Trophoblast cell (in vitro differentiated cells and primary cell): ENCODE data around the gene RBP7.

Experiments used
- DNase-seq, 2 donors: peaks; one replicate each; pipeline ENCODE4 v3.0.0-alpha.2; 2016
- H2AFZ ChIP-seq: 2 replicates; pipeline ENCODE4 v1.6.1; 2013; ENCODE audit warnings: low read length, moderate library complexity, mild to moderate bottlenecking; ENCODE audit not compliant: insufficient read depth, poor library complexity
- H2AK5ac ChIP-seq: 2 replicates; pipeline ENCODE4 v1.6.1; 2013; ENCODE audit warnings: mild to moderate bottlenecking, low read length
- H2BK120ac ChIP-seq: 2 replicates; pipeline ENCODE4 v1.6.1; 2013; ENCODE audit warnings: low read length, mild to moderate bottlenecking, moderate library complexity; ENCODE audit not compliant: insufficient read depth, poor library complexity
- H2BK12ac ChIP-seq: 2 replicates; pipeline ENCODE4 v1.6.1; 2013; ENCODE audit warnings: mild to moderate bottlenecking, low read length, moderate library complexity
- H2BK5ac ChIP-seq: 2 replicates; pipeline ENCODE4 v1.6.1; 2013; ENCODE audit warnings: low read length, low read depth, moderate library complexity, mild to moderate bottlenecking; ENCODE audit not compliant: poor library complexity
- H3K14ac ChIP-seq: 2 replicates; pipeline ENCODE4 v1.6.1; 2013; ENCODE audit warnings: mild to moderate bottlenecking, low read length
- H3K18ac ChIP-seq: 2 replicates; pipeline ENCODE4 v1.6.1; 2013; ENCODE audit warnings: mild to moderate bottlenecking, low read length
- H3K23ac ChIP-seq: 2 replicates; pipeline ENCODE4 v1.6.1; 2013; ENCODE audit warnings: low read length
- H3K27ac ChIP-seq: 2 replicates; pipeline ENCODE4 v1.5.1; 2013; ENCODE audit warnings: low read depth, mild to moderate bottlenecking, inconsistent platforms, low read length, moderate library complexity
- H3K27me3 ChIP-seq: 2 replicates; pipeline ENCODE4 v1.6.1; 2013; ENCODE audit warnings: inconsistent platforms, mild to moderate bottlenecking, low read length, moderate library complexity; ENCODE audit not compliant: insufficient read depth
- H3K36me3 ChIP-seq, 2 experiments: 1 replicate in 1 of 2; 2 replicates in 1 of 2; pipeline ENCODE4 v1.6.1; 2013; ENCODE audit warnings: low read length in 2 of 2, mild to moderate bottlenecking in 2 of 2, moderate library complexity in 1 of 2; ENCODE audit not compliant: insufficient read depth in 2 of 2, control insufficient read depth in 1 of 2
- H3K4ac ChIP-seq: 2 replicates; pipeline ENCODE4 v1.6.1; 2013; ENCODE audit warnings: low read depth, mild to moderate bottlenecking, low read length, moderate library complexity
- H3K4me1 ChIP-seq, 2 experiments: 1 replicate in 1 of 2; 2 replicates in 1 of 2; pipeline ENCODE4 v1.6.1; 2013; ENCODE audit warnings: low read length in 2 of 2, mild to moderate bottlenecking in 2 of 2, moderate library complexity in 1 of 2; ENCODE audit not compliant: insufficient read depth in 2 of 2, control insufficient read depth in 1 of 2
- H3K4me2 ChIP-seq: 2 replicates; pipeline ENCODE4 v1.6.1; 2013; ENCODE audit warnings: inconsistent platforms, mild to moderate bottlenecking, low read length, moderate library complexity
- H3K4me3 ChIP-seq: 2 replicates; pipeline ENCODE4 v1.5.1; 2013; ENCODE audit warnings: mild to moderate bottlenecking, low read depth, low read length, inconsistent platforms
- H3K79me1 ChIP-seq: one replicate; pipeline ENCODE4 v1.6.1; 2013; ENCODE audit warnings: low read length
- H3K79me2 ChIP-seq: 2 replicates; pipeline ENCODE4 v1.6.1; 2013; ENCODE audit warnings: low read length, mild to moderate bottlenecking; ENCODE audit not compliant: control insufficient read depth, insufficient read depth, poor library complexity
- H3K9ac ChIP-seq: 2 replicates; pipeline ENCODE4 v1.6.1; 2013; ENCODE audit warnings: mild to moderate bottlenecking, low read length
- H3K9me3 ChIP-seq: 2 replicates; pipeline ENCODE4 v1.6.1; 2013; ENCODE audit warnings: low read depth, mild to moderate bottlenecking, control low read depth, inconsistent platforms, low read length; ENCODE audit not compliant: insufficient read depth
- H4K12ac ChIP-seq: 2 replicates; pipeline ENCODE4 v1.6.1; 2013; ENCODE audit warnings: low read depth, mild to moderate bottlenecking, low read length, moderate library complexity
- H4K8ac ChIP-seq: 2 replicates; pipeline ENCODE4 v1.6.1; 2013; ENCODE audit warnings: low read depth, mild to moderate bottlenecking, low read length, moderate library complexity
- H4K91ac ChIP-seq: one replicate; pipeline ENCODE4 v1.6.1; 2013; ENCODE audit warnings: low read depth, mild to moderate bottlenecking, low read length, moderate library complexity
- WGBS: extraction: QIAGEN DNeasy Blood & Tissue Kit; methylation state at CpG from one replicate; pipeline ENCODE4 v1.1.7; 2013; ENCODE audit warnings: missing lambda C conversion rate; ENCODE audit not compliant: insufficient read length, insufficient coverage; ENCODE audit errors: extremely low coverage; 5-methylcytosine and 5-hydroxymethylcytosine counted together

Gene RBP7

DNA sequence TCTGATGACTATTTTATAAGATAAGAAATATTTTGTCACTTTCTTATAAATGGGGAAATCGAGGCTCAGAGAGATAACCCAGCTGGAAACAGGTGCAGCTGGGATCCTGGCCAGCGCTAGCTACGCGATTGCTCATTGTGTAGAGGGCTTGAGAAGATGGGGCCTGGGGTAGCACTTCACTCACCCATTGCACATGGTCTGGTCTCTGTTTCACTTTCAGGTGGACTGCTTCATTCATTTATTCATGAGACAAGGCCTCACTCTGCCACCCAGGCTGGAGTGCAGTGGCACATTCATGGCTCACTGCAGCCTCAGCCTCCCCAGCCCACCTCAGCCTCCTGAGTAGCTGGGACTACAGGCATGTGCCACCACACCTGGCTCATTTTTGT lies 59.6 kb downstream of the RBP7 start:
- Histone ChIP-seq H2AK5ac (peak overlapping the region; percentile 5), H3K4me2 (no peak overlapping the region), H3K4ac (no peak overlapping the region), H3K27me3 (no peaks in the 10 kb centered on the region), H3K79me1 (peaks cover 11% of the 10 kb centered on the region), H4K91ac (peak overlapping the region; percentile 48), H2BK5ac (no peak overlapping the region), H3K18ac (no peak overlapping the region), H3K4me1 (peaks cover 20 to 23% of the 10 kb centered on the region in 2 experiments), H2BK12ac (no peak overlapping the region), H4K12ac (no peak overlapping the region), H4K8ac (no peak overlapping the region), H3K23ac (no peak overlapping the region), H2AFZ (no peak overlapping the region), H3K14ac (no peak overlapping the region), H2BK120ac (peak overlapping the region; percentile 15), H3K9me3 (peaks cover 2% of the 10 kb centered on the region), H3K4me3 (no peak overlapping the region), H3K9ac (no peak overlapping the region), H3K27ac (no peak overlapping the region), H3K36me3 (peaks cover 0 to 3% of the 10 kb centered on the region in 2 experiments), H3K79me2 (peaks cover 12% of the 10 kb centered on the region)
- WGBS, result no CpG with 5 or more reads among the region's 4 CpGs
- DNase-seq, result no peak

DNA sequence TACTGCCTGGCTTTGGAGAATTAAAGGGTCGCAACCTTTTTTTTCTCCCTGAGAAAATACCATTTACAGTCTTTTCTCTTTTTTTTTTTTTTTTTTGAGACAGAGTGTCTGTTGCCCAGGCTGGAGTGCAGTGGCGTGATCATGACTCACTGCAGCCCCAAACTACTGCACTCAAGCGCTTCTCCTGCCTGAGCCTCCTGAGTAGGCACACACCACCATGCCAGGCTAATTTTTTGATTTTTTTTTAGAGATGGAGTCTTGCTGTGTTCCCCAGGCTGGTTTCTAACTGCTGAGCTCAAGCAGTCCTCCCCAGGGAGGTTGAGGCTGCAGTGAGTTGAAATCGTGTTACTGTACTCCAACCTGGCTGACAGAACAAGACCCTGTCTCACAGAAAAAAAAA lies 60.3 kb downstream of the RBP7 start:
- Histone ChIP-seq H3K4me1 (peaks cover 20 to 23% of the 10 kb centered on the region in 2 experiments), H3K27me3 (no peaks in the 10 kb centered on the region), H3K9me3 (peaks cover 2% of the 10 kb centered on the region), H3K4ac (peak overlapping the region; percentile 32), H2AFZ (no peak overlapping the region), H3K79me2 (peaks cover 12% of the 10 kb centered on the region), H3K36me3 (peaks cover 0 to 3% of the 10 kb centered on the region in 2 experiments), H2BK120ac (peak overlapping the region; percentile 37), H3K9ac (no peak overlapping the region), H4K12ac (no peak overlapping the region), H2BK12ac (no peak overlapping the region), H3K4me3 (no peak overlapping the region), H3K27ac (no peak overlapping the region), H3K18ac (peak overlapping the region; percentile 43), H2AK5ac (no peak overlapping the region), H3K23ac (no peak overlapping the region), H3K4me2 (no peak overlapping the region), H3K14ac (no peak overlapping the region), H4K8ac (no peak overlapping the region), H4K91ac (no peak overlapping the region), H2BK5ac (no peak overlapping the region), H3K79me1 (peaks cover 11% of the 10 kb centered on the region)
- DNase-seq, result peak in 1 of 2 donors; percentile 26
- WGBS, result no CpG with 5 or more reads among the region's 4 CpGs

DNA sequence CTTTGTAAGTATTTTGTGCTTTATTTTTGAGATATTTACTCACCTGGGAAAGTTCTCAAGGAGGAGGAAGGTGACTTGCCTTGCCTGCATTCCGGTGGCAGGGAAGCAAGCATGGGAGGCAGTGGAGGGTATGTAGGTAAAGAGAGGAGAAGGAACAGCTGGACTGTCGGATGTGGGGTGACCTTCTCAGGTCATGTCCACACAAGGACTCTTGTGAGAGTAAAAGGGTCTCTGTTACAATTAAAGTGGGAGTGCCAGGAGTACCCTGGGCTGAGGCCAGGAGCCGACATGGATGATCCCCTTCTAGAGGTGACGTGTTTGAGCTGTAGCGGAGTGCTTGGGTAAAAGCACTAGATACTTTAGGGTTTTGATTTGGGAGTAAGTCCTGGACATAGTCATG lies 60.8 kb downstream of the RBP7 start:
- peak overlapping the region; percentile 29 for H4K8ac ChIP-seq
- no peak overlapping the region for H3K23ac ChIP-seq
- H3K36me3 ChIP-seq, result peaks cover 0 to 3% of the 10 kb centered on the region in 2 experiments
- H3K79me2 ChIP-seq, result peaks cover 12% of the 10 kb centered on the region
- peak overlapping the region; percentile 73 for H3K4ac ChIP-seq
- no peak overlapping the region for H3K4me2 ChIP-seq
- peaks cover 20 to 23% of the 10 kb centered on the region in 2 experiments for H3K4me1 ChIP-seq
- H2BK5ac ChIP-seq, result peak overlapping the region; percentile 19
- H2AK5ac ChIP-seq, result no peak overlapping the region
- H3K9ac ChIP-seq, result no peak overlapping the region
- no peak overlapping the region for H3K27ac ChIP-seq
- no peaks in the 10 kb centered on the region for H3K27me3 ChIP-seq
- peaks cover 2% of the 10 kb centered on the region for H3K9me3 ChIP-seq
- H2AFZ ChIP-seq, result no peak overlapping the region
- peak overlapping the region; percentile 46 for H3K18ac ChIP-seq
- DNase-seq, result peak in 1 of 2 donors; percentile 25
- no peak overlapping the region for H4K12ac ChIP-seq
- H3K4me3 ChIP-seq, result no peak overlapping the region
- peak overlapping the region; percentile 66 for H4K91ac ChIP-seq
- H2BK12ac ChIP-seq, result peak overlapping the region; percentile 65
- WGBS, result no CpG with 5 or more reads among the region's 5 CpGs
- peaks cover 11% of the 10 kb centered on the region for H3K79me1 ChIP-seq
- peak overlapping the region; percentile 53 for H3K14ac ChIP-seq
- H2BK120ac ChIP-seq, result peak overlapping the region; percentile 68

DNA sequence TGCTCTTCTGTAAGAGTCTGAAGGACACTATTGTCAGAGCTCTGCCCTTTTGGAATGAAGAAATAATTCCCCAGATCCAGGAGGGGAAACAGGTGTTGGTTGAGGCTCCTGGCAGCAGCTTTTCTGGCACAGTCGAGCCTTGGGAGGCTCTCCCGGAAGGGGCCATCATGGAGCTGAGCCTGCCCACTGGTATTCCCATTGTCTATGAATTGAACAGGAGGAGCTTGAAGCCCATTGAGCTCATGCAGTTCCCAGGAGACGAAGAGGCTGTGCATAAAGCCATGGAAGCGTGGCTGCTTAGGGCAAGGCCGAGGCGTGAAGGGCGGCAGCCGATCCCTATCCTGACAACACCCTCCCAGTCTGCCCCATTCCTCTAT lies 62.3 kb downstream of the RBP7 start:
- no peak overlapping the region for H2AFZ ChIP-seq
- H3K36me3 ChIP-seq, result peaks cover 0 to 3% of the 10 kb centered on the region in 2 experiments
- H3K27ac ChIP-seq, result no peak overlapping the region
- no peak for DNase-seq
- peak overlapping the region; percentile 35 for H2BK120ac ChIP-seq
- H3K4me3 ChIP-seq, result no peak overlapping the region
- no peak overlapping the region for H3K9ac ChIP-seq
- H3K14ac ChIP-seq, result peak overlapping the region; percentile 33
- no peak overlapping the region for H4K8ac ChIP-seq
- no peak overlapping the region for H3K4me2 ChIP-seq
- no CpG with 5 or more reads among the region's 8 CpGs for WGBS
- H3K79me2 ChIP-seq, result peaks cover 12% of the 10 kb centered on the region
- peak overlapping the region; percentile 41 for H2BK12ac ChIP-seq
- H3K4me1 ChIP-seq, result peaks cover 22 to 23% of the 10 kb centered on the region in 2 experiments
- no peak overlapping the region for H4K12ac ChIP-seq
- peak overlapping the region; percentile 55 for H3K18ac ChIP-seq
- H3K9me3 ChIP-seq, result peaks cover 2% of the 10 kb centered on the region
- peak overlapping the region; percentile 31 for H2AK5ac ChIP-seq
- H2BK5ac ChIP-seq, result peak overlapping the region; percentile 11
- peak overlapping the region; percentile 83 for H3K4ac ChIP-seq
- H4K91ac ChIP-seq, result peak overlapping the region; percentile 25
- peaks cover 11% of the 10 kb centered on the region for H3K79me1 ChIP-seq
- H3K27me3 ChIP-seq, result no peaks in the 10 kb centered on the region
- no peak overlapping the region for H3K23ac ChIP-seq
